ENCODE data around the gene RAD51B. TPM values are rescaled to one million over a fixed set of nuclear protein-coding genes. Genes with fewer than 3 reads are reported as not detected.

RAD51B gene
- total and polyA plus RNA-seq, 5 donors, result 0.88 to 5.3 (median 3.3) TPM

GRCh38 chr14:68580671-68581070, 761.1 kb downstream of the RAD51B start:
- H3K27ac ChIP-seq (ENCODE audit: low read length), result no peak overlapping the region
- intact Hi-C loops (cut with DNase I), result no loop called here
- peaks cover 7% of the 10 kb centered on the region for H3K4me1 ChIP-seq (ENCODE audit: control insufficient read depth, insufficient read depth, low read length)
- ATAC-seq (no peak), DNase-seq (peak in 1 of 3 donors; percentile 68)
- no peak overlapping the region for H3K4me3 ChIP-seq (ENCODE audit: low read length)
- WGBS, result 76% methylated on average over 5 of the region's 5 CpGs
- H3K9me3 ChIP-seq (ENCODE audit: control insufficient read depth, low read length), result no peaks in the 10 kb centered on the region
- H3K27me3 ChIP-seq (ENCODE audit: control insufficient read depth, insufficient read depth), result no peaks in the 10 kb centered on the region

GRCh38 chr14:68583548-68584280, 764.1 kb downstream of the RAD51B start:
- peaks cover 11% of the 10 kb centered on the region for H3K4me1 ChIP-seq (ENCODE audit: control insufficient read depth, insufficient read depth, low read length)
- DNase-seq (peak in 1 of 3 donors; percentile 59), ATAC-seq (no peak)
- 81% methylated on average over 13 of the region's 13 CpGs for WGBS
- H3K27me3 ChIP-seq (ENCODE audit: control insufficient read depth, insufficient read depth), result no peaks in the 10 kb centered on the region
- H3K9me3 ChIP-seq (ENCODE audit: control insufficient read depth, low read length), result no peaks in the 10 kb centered on the region
- intact Hi-C loops (cut with DNase I), result no loop called here
- no peak overlapping the region for H3K4me3 ChIP-seq (ENCODE audit: low read length)
- no peak overlapping the region for H3K27ac ChIP-seq (ENCODE audit: low read length)

GRCh38 chr14:68584786-68585185, 765.2 kb downstream of the RAD51B start:
- Histone ChIP-seq H3K9me3 (ENCODE audit: control insufficient read depth, low read length) (no peaks in the 10 kb centered on the region), H3K4me3 (ENCODE audit: low read length) (no peak overlapping the region), H3K4me1 (ENCODE audit: control insufficient read depth, insufficient read depth, low read length) (peaks cover 14% of the 10 kb centered on the region), H3K27me3 (ENCODE audit: control insufficient read depth, insufficient read depth) (no peaks in the 10 kb centered on the region), H3K27ac (ENCODE audit: low read length) (no peak overlapping the region)
- DNase-seq, result peak in 1 of 3 donors; percentile 16
- 73% methylated on average over 4 of the region's 4 CpGs for WGBS
- ATAC-seq, result no peak
- intact Hi-C loops (cut with DNase I), result no loop called here

- no peaks in the 10 kb centered on the region for H3K27me3 ChIP-seq (ENCODE audit: control insufficient read depth, insufficient read depth)
- no peak overlapping the region for H3K27ac ChIP-seq (ENCODE audit: low read length)
- no peak overlapping the region for H3K4me3 ChIP-seq (ENCODE audit: low read length)
- H3K9me3 ChIP-seq (ENCODE audit: control insufficient read depth, low read length), result no peaks in the 10 kb centered on the region
- WGBS, result 63% methylated on average over 16 of the region's 16 CpGs
- H3K4me1 ChIP-seq (ENCODE audit: control insufficient read depth, insufficient read depth, low read length), result peaks cover 22% of the 10 kb centered on the region
- intact Hi-C loops (cut with DNase I), result no loop called here
- DNase-seq (peak in 1 of 3 donors; percentile 47), ATAC-seq (peak in 1 of 2 donors; percentile 31)
These were observed 766.1 kb downstream of the RAD51B start for GRCh38 chr14:68585690-68586089.

- no peaks in the 10 kb centered on the region for H3K9me3 ChIP-seq (ENCODE audit: control insufficient read depth, low read length)
- intact Hi-C loops (cut with DNase I), result no loop called here
- 62% methylated on average over 13 of the region's 13 CpGs for WGBS
- peaks cover 23% of the 10 kb centered on the region for H3K4me1 ChIP-seq (ENCODE audit: control insufficient read depth, insufficient read depth, low read length)
- ATAC-seq (peak; percentile 32 to 36), DNase-seq (peak; percentile 33 to 75 (median 69))
- no peaks in the 10 kb centered on the region for H3K27me3 ChIP-seq (ENCODE audit: control insufficient read depth, insufficient read depth)
- no peak overlapping the region for H3K4me3 ChIP-seq (ENCODE audit: low read length)
- H3K27ac ChIP-seq (ENCODE audit: low read length), result peak overlapping the region; percentile 37
These were observed 767.5 kb downstream of the RAD51B start for GRCh38 chr14:68586896-68587751.

- DNase-seq (peak in 1 of 3 donors; percentile 6), ATAC-seq (no peak)
- Histone ChIP-seq H3K27ac (ENCODE audit: low read length) (no peak overlapping the region), H3K4me3 (ENCODE audit: low read length) (no peak overlapping the region), H3K27me3 (ENCODE audit: control insufficient read depth, insufficient read depth) (no peaks in the 10 kb centered on the region), H3K9me3 (ENCODE audit: control insufficient read depth, low read length) (no peaks in the 10 kb centered on the region), H3K4me1 (ENCODE audit: control insufficient read depth, insufficient read depth, low read length) (peaks cover 23% of the 10 kb centered on the region)
- 89% methylated on average over 6 of the region's 6 CpGs for WGBS
- intact Hi-C loops (cut with DNase I), result no loop called here
These were observed 768.4 kb downstream of the RAD51B start for GRCh38 chr14:68587931-68588330.

- ATAC-seq (peak; percentile 71 to 73), DNase-seq (peak; percentile 64 to 87 (median 84))
- 31% methylated on average over 7 of the region's 7 CpGs for WGBS
- intact Hi-C loops (cut with DNase I), result no loop called here
- Histone ChIP-seq H3K4me3 (ENCODE audit: low read length) (no peak overlapping the region), H3K4me1 (ENCODE audit: control insufficient read depth, insufficient read depth, low read length) (peaks cover 23% of the 10 kb centered on the region), H3K27ac (ENCODE audit: low read length) (peak overlapping the region; percentile 43), H3K27me3 (ENCODE audit: control insufficient read depth, insufficient read depth) (no peaks in the 10 kb centered on the region), H3K9me3 (ENCODE audit: control insufficient read depth, low read length) (no peaks in the 10 kb centered on the region)
These were observed 770.0 kb downstream of the RAD51B start for GRCh38 chr14:68589447-68590200.

GRCh38 chr14:68590201-68590522, 770.6 kb downstream of the RAD51B start:
- WGBS, result 98% methylated on average over 3 of the region's 3 CpGs
- ATAC-seq (no peak), DNase-seq (peak in 1 of 3 donors; percentile 33)
- Histone ChIP-seq H3K27me3 (ENCODE audit: control insufficient read depth, insufficient read depth) (no peaks in the 10 kb centered on the region), H3K4me1 (ENCODE audit: control insufficient read depth, insufficient read depth, low read length) (peaks cover 23% of the 10 kb centered on the region), H3K4me3 (ENCODE audit: low read length) (no peak overlapping the region), H3K9me3 (ENCODE audit: control insufficient read depth, low read length) (no peaks in the 10 kb centered on the region), H3K27ac (ENCODE audit: low read length) (peak overlapping the region; percentile 43)
- intact Hi-C loops (cut with DNase I), result no loop called here

- H3K27me3 ChIP-seq (ENCODE audit: control insufficient read depth, insufficient read depth), result no peaks in the 10 kb centered on the region
- ATAC-seq, result no peak
- H3K4me1 ChIP-seq (ENCODE audit: control insufficient read depth, insufficient read depth, low read length), result peaks cover 25% of the 10 kb centered on the region
- H3K9me3 ChIP-seq (ENCODE audit: control insufficient read depth, low read length), result no peaks in the 10 kb centered on the region
- no peak overlapping the region for H3K27ac ChIP-seq (ENCODE audit: low read length)
- intact Hi-C loops (cut with DNase I), result no loop called here
- no peak for DNase-seq
- WGBS, result 96% methylated on average over 4 of the region's 4 CpGs
- no peak overlapping the region for H3K4me3 ChIP-seq (ENCODE audit: low read length)
These were observed 772.2 kb downstream of the RAD51B start for GRCh38 chr14:68591786-68592185.

GRCh38 chr14:68592948-68593556, 773.5 kb downstream of the RAD51B start:
- Histone ChIP-seq H3K27me3 (ENCODE audit: control insufficient read depth, insufficient read depth) (no peaks in the 10 kb centered on the region), H3K4me1 (ENCODE audit: control insufficient read depth, insufficient read depth, low read length) (peaks cover 17% of the 10 kb centered on the region), H3K27ac (ENCODE audit: low read length) (no peak overlapping the region), H3K9me3 (ENCODE audit: control insufficient read depth, low read length) (no peaks in the 10 kb centered on the region), H3K4me3 (ENCODE audit: low read length) (no peak overlapping the region)
- intact Hi-C loops (cut with DNase I), result no loop called here
- 94% methylated on average over 7 of the region's 7 CpGs for WGBS
- DNase-seq (peak in 1 of 3 donors; percentile 44), ATAC-seq (no peak)

Measured in right cardiac atrium (tissue), 5 donors.